GM18499 (cell line): ENCODE data around the gene WEE1.
"Not testable (repeated sequence)": the region's sequence is repeated elsewhere in the genome, so short reads cannot be mapped to it uniquely, and the experiment has no call there.

ENCODE experiments used
- ATAC-seq: cut with Tn5 transposase; IDR thresholded peaks from one replicate; pipeline ENCODE4 v1.9.1; 2021; ENCODE audit warnings: moderate number of reproducible peaks; ENCODE audit not compliant: insufficient read depth, unreplicated experiment

The WEE1 gene

DNA sequence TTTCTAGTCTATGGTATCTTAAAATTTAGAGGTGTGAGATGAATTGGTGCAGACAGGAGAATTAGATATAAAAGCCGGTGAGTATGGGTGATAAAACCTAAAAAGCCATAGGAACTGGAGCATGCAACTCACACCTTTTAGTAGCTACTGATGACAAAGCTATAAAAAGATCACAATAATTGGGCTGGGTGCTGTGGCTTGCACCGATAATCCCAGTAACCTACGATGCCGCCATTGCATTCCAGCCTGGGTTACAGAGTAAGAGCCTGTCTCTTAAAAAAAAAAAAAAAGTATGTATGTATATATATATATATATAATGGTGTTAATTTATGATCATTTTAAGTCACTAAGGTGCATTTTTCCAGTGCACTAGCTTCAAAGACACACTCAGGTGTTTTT lies 17.2 kb downstream of the WEE1 start:
- ATAC-seq: no peak

DNA sequence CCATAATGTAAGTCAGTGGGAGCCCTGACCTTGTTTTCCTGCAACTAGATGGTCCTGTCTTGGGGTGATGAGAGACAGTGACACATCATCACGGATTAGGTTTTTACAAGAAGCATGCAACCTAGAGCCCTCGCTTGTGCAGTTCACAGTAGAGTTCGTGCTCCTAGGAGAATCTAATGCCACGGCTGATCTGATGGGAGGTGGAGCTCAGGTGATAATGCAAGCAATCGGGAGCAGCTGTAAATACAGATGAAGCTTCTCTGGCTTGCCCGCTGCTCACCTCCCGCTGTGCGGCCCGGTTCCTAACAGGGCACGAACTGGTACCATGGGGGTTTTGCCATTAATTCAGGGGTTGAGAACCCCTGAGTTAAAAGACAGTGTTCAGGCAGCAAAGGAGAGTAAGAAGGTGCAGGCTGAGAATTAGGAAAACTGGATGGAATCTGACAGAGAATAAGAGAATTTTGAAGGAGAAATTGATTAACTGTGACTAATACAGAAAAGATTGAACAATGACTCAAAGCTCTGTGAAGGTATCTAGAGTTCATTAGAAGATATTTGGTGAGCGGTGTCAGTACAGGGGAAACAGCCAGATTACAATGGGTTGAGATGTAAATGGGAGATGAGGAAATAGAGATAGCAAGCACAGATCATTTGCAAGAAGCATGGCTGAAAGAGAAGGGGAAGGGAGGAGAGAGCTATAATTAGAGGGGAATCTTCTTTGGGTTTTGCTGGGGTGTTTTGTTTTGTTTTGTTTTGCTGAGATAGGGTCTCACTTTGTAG lies 21.0 kb downstream of the WEE1 start:
- ATAC-seq: no peak

DNA sequence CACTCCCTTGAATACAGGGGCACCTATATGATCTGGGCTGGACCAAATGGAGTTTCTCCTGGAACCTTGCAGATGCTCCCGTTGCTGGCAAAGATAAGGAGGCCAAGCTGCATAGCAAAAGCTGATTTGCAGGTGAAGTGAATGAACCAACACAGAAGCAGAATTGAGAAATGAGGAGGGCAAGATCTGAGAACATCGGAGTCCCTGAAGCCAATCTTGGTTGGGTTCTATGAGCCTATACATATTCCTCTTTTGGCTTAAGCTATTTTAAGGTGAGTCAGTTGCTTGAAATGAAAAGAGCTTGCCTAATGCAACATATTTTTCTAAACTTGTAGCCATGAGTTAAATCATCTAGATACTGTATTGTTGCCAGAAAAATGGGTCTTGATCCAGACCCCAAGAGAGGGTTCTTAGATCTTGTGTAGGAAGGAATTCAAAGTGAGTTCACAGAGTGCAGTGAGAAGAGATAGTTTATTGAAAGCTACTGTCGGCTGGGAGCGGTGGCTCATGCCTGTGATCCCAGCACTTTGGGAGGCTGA lies 23.5 kb downstream of the WEE1 start:
- no peak for ATAC-seq

GRCh38 chr11:9600166-9600565 lies 26.7 kb downstream of the WEE1 start:
- ATAC-seq: no peak

- peak; percentile 32 for ATAC-seq
Measured at GRCh38 chr11:9600644-9601036, 27.2 kb downstream of the WEE1 start.

GRCh38 chr11:9601037-9601875 lies 27.8 kb downstream of the WEE1 start:
- ATAC-seq: peak; percentile 72

GRCh38 chr11:9601876-9602199 lies 28.4 kb downstream of the WEE1 start:
- ATAC-seq: no peak

- not testable (repeated sequence) for ATAC-seq
Measured at GRCh38 chr11:9603214-9603613, 29.7 kb downstream of the WEE1 start.

DNA sequence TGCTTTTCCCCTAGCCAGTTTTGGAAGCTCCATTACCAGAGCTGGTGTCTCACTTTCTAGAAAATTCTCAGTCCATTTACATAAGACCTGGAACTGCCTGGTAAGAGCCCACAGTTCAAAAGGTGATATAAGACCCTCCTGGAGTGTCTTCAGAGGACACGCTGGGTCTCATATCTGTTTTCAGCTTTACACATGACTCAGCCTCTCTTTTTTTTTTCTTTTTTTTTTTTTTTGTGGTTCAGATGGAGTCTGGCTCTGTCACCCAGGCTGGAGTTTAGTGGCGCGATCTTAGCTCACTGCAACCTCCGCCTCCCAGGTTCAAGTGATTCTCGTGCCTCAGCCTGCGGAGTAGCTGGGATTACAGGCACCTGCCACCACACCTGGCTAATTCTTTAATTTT lies 30.7 kb downstream of the WEE1 start:
- ATAC-seq: no peak

- no peak for ATAC-seq
Measured at GRCh38 chr11:9605742-9606141, 32.3 kb downstream of the WEE1 start.

GRCh38 chr11:9606809-9607510 lies 33.5 kb downstream of the WEE1 start:
- no peak for ATAC-seq

- ATAC-seq: no peak
Measured at GRCh38 chr11:9607511-9607899, 34.0 kb downstream of the WEE1 start.

DNA sequence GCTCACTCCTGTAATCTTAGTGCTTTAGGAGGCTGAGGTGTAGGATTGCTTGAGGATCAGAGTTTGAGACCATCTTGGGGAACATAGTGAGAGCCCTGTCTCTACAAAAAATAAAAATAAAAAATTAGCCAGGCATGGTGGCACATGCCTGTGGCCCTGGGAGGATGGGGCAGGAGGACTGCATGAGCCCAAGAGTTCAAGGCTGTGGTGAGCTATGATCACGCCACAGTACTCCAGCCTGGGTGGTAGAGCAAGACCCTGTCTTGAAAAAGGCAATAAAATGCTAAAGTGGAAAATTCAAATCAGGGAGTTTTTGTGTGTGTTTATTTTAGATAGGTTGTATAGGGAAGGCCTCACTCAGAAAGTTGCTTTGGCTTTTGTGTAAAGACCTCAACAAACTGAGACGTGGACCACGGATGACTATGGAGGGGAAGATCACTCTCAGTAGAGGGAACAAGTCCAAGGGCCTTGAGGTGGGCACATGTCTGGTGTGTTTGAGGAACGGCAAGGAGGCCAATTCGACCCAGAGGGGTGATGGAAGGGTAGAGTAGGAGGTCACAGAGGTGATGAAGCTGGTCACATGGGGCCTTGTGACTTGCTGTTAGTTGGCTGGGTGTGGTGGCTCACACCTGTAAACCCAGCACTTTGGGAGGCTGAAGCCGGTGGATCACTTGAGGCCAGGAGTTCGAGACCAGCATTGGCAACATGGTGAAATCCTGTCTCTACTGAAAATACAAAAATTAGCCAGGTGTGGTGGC lies 35.7 kb downstream of the WEE1 start:
- no peak for ATAC-seq

DNA sequence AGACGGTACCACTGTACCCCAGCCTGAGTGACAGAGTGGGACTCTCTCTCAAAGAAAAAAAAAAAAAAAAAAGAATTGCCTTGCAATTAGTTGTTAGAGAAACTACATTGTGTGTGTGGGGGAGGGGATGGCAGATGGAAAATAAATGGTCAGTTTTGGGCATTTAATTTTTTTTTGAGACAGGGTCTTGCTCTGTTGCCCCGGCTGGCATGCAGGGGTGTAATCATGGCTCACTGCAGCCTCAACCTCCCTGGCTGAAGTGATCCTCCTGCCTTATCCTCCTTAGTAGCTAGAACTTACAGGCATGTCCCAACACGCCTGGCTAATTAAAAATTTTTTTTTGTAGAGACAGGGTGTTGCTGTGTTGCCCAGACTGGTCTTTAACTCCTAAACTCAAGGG lies 36.4 kb downstream of the WEE1 start:
- no peak for ATAC-seq

DNA sequence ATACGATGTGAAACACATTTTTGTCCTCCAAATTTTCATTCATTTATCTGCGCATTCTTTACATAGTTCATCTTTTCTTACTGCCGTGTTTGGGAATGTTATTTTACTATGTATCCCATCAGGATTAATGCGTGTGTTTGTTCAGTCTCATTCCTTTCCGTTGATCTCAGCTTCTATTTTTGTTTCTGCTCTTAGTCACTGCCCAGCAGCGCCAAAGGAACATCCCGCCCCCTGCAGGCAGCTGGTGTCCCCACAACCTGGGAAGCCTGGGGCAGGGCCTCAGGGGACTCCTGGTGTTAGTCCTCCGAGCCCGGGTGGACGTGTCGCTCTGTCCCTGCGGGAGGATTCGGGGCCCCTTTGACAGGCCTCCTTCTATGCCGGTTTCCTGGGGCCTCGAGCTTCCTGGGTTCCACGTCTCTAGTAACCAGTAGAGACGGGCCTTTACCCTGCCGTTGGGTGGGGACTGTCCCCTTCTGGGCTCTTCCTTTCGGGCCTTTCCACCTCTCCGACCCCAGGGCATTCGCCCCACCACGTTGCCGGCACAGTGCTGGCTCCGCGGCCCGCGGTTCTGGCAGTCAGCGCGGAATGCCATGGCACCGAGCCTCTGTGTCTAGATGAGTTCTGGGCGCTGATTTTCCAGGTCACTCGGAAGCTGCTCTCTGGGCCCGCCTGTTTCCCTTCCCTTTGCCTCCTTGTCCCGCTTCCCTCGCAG lies 39.8 kb downstream of the WEE1 start:
- peak; percentile 21 for ATAC-seq

DNA sequence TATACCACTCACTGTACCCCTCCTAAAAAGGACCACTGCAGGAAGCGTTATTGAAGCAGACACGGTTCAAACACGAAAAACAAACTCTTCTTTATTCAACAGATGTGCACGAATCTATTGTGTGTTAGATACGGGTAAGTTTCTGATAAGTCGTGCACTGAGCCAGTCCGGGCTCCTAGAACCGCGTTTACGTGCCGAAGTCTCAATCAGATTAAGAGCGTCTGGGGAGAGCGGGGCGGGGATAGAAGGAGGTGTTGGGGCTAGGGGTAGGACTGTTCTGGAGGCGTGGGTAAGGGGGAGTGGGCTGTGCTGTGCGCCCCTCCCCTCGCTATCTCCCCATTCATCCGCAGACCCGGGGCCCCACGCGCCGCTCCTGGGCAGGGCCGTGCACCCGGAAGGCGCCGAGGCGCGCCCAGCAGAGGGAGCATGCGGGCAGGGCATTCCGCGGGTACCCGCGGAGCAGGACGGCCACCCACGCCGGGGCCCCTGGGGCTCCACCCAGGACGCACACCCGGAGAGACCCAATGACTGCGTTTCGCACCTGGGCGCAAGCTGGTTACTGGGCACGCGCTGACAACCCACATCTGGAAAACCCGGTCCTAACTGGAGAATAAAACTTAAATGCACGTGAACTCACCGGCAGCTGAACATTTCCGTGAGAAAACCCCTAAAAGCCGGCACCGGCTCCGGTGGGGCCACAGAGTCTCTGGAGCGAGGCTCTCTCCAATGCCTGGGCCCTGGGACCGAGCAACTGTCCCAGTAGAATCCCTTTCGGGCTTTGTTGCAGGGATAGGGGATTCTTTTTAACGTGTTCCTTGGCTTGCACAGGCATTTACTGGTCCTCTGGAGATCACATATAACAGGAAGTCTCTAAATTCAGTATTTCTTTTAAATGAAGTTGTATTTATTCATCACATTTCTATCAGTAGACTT lies 40.6 kb downstream of the WEE1 start:
- peak; percentile 37 for ATAC-seq

- peak; percentile 38 for ATAC-seq
Measured at GRCh38 chr11:9615031-9615451, 41.6 kb downstream of the WEE1 start.

- ATAC-seq: no peak
Measured at GRCh38 chr11:9616042-9616675, 42.7 kb downstream of the WEE1 start.
